CD4-positive, alpha-beta T cell treated with Interleukin-6 at 100 ng/mL for 8 hours (primary cell): Measurements from ENCODE around the gene LPP.

Experiments
- DNase-seq: peaks from one replicate; pipeline ENCODE4 v3.0.0-alpha.2; 2020; ENCODE audit warnings: mixed read lengths, low spot score

Gene LPP

DNA sequence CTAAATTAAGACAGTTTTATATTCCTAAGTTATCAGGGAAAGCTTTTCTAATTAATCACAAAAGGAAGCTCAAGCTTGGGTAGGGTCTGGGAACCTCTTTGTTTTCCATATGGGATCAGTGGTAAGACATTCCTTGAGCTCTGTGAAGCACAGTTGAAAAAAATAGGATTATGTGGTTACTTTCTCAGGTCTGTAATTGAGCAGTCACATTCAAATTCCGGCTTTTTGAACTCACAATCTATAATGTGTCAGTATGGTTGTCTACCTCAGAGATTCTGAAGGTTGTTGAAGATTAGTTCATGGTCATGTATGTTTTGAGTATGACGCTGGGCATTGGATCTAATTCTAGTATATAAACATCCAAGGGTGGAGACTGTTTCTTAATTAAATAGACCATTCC lies 364.5 kb downstream of the LPP start:
- no peak for DNase-seq

DNA sequence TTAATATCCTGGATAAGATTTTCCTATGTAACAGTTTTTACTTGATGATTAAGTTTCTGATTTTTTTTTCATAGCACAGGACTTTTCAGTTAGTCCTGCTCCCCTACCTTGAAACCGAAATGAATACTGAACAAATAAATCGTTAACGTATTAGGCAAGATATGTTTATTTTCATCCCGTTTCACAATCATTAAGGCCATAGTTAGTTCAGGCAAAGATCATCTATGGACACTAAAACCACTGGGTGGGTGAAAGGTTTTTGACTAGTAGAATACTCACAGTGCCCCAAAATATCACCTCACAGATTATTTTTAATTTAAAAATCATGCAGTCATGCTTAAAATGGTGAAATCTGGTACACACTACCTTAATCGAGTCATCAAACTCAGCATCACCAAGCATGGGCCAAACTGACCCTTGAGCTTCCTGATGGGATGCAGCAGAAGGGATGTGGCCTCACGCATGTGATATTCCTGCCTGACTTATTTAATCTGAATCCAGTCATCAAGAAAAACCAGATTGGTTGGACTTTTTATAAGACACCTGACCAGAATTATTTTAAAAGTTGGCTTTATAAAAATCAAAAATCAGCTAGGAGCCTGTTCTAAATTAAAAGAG lies 365.0 kb downstream of the LPP start:
- DNase-seq = no peak

DNA sequence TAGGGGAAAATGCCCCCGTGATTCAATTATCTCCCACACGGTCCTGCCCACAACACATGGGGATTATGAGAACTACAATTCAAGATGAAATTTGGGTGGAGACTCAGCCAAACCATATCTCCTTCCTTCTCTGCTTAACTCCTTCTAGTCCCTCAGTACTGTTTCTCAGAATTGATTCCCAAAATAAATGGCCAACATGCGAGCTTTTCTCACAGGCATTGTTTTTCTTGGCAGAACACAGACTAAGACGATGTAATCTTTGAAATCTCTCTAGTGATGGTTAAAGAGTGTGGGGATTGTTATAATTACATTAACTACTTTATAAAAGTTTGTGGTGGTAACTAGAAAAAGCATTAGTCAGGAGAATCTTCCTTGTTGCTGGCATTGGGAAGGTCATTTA lies 366.5 kb downstream of the LPP start:
- DNase-seq = no peak

DNA sequence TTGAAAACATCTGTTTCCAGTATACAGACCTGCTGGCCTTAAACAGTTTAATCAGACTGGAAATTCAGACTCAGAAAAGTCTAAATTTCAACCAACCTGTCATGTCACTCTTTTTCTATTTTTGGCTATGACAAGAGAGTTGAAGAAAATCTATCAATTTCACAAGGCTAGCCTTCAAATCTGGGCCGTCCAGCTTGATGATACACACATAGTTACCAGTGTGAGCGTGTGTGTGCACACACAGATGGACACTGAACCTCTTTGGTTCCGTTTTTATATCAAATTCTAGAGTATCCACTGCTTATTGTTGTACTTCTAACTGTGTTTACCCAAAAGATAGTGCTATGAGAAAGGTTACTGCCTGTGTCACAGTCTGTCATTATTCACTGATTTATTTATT lies 368.2 kb downstream of the LPP start:
- no peak for DNase-seq

DNA sequence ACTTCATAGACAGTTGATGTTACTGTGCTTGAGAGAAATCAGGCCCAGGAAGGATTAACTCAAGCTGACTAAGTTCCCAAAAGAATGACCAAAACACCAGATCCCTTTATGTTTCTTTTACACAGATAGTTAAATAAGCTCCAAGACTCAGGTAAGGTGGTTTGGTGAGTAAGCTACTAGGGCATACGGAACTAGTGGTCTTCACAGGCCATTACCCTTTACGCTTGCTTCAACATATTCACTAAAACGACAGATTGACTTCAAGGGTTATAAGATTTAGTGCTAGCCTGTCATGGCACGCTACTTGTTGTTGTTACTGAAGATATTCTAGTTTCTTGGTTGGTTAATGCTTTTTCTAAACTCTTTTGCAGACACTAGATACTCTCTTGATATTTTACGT lies 369.3 kb downstream of the LPP start:
- no peak for DNase-seq

DNA sequence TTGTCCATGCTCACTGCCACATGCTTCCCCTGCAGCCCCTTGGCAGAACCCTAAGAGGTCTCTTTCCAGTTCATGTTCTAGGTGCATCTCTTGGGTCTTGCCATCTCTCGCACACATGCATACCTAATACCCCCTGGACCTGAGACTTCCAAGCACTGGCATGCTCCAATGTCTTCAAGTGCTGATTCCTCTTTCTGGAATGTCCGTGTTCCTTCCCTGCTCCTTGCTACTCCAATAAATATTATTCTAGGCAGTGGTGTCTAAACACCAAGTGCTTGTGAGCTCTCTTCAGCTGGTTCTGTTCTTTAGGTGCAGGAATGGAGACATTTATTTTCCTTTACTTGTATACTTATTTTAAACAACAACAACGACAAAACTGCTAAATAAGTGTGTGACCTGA lies 370.1 kb downstream of the LPP start:
- no peak for DNase-seq

DNA sequence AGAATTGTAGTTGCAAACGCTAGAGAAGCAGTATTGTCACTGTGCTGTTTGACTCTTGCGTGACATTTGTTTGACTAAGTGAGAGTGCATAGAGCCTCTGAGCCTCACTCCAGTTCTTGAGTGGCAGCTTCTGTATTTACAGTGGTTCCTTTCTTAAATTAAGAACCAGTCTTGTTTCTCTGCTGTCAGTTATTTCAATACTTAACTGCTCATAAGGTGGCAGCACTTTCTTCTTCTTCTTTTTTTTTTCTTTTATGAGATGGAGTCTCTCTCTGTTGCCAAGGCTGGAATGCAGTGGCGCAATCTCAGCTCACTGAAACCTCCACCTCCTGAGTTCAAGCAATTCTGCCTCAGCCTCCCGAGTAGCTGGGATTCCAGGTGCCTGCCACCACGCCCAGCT lies 372.1 kb downstream of the LPP start:
- no peak for DNase-seq

DNA sequence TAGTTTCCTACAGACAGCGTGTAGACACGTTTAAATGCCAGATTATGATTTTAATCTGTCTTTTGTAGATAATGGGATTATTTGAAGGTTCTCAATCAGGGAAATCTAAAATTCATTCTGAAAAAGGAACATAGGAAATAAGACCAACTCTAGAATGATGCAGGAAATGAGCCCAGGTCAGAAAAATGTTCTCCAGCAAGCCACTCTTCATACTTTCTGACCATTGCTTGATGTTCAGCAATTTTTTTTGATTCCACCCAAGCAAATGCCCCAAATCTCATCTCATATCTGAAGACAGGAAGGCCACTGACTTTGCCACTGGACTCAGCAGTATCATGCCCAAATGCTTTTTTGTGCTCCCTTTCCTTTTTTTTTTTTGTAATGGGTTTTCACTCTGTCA lies 373.4 kb downstream of the LPP start:
- no peak for DNase-seq

DNA sequence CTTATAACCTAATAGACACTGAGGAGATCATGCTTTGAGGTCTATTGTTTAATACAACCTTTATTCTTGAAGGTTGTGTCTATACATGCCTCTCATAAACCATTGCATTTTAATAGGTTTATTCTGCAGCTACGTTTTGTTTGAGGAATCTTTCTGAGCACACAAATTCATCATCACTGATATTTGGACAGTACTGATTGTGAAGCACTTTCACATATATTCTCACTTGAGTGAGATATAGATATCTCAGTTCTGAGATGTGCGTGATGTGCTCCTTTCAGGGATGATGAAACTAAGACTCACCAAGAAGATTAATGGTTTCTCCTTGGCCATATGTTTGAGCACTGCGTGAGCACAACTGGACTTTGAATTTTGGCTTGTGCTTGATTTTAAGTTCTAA lies 374.4 kb downstream of the LPP start:
- DNase-seq = no peak

DNA sequence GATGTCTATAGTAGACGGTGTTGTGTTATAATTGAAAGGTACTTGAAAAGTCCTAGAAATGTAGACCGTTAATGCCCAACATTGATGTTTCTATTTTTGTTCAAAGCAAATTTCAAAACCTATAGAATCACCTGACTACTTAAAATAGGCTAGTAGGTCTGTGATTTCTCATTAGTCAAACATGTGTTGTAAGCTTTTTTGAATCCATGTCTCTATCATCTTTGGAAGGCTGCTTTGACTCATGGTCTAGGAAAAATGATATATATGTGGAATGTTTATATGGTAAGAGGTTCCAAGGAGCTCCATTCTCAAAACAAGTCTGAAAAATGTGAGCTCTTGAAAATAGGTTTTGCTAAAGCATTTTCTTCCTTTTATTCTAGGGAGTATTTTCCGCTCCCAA lies 375.3 kb downstream of the LPP start:
- DNase-seq = no peak

DNA sequence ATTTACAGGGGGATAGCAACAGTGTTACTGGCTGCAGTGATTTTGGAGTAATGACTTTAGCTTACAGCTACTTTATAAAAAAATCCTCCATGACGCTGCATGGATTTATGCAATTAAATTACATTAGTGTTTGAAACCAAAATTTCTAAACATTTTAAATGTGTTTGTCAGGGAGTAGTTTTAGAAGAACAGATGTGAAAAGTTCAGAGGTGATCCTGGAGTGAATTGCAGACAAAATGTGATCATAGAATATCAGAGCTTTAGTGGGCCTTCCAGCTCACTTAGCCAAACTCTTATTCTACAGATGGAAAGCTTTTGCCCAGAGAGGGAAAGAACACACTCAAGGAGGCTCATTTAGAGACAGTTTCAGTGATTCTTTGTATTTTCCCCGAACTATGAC lies 376.3 kb downstream of the LPP start:
- DNase-seq = no peak

DNA sequence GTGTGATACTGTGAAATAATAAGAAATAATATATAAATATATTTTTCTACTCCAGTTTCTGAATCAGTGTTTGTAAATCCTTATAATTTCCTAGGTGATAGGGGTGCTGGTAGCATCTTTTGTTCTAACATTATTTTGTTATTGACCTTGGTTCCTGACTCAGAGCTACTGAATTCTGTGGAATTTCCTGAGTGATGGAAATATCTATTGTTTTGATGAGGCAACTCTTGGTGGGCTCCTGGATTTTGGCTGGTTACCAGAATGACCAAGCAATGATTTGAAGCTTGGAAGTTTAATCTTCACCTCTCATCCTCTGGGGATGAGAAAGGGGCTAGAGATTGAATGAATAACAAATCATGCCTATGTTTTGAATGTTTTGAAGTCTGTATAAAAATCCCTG lies 377.3 kb downstream of the LPP start:
- no peak for DNase-seq

DNA sequence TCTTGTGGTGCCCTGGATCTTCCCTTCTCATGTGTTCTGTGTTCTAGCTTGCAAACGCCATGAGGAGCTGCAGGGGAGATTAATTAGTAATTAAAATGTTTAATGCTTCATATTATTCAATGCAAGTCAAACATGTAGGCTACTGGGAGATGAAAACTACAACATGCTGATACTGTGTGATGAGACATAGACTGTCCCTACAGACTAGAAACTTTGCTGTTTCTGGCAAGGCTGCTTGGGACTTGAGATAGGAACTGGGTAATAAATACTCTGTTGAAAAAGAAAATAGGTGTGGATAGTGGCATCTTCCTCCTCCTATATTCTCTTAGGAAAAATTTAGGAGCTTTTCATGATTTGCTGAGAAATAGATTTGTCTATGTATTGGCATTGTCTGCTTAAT lies 379.2 kb downstream of the LPP start:
- no peak for DNase-seq

DNA sequence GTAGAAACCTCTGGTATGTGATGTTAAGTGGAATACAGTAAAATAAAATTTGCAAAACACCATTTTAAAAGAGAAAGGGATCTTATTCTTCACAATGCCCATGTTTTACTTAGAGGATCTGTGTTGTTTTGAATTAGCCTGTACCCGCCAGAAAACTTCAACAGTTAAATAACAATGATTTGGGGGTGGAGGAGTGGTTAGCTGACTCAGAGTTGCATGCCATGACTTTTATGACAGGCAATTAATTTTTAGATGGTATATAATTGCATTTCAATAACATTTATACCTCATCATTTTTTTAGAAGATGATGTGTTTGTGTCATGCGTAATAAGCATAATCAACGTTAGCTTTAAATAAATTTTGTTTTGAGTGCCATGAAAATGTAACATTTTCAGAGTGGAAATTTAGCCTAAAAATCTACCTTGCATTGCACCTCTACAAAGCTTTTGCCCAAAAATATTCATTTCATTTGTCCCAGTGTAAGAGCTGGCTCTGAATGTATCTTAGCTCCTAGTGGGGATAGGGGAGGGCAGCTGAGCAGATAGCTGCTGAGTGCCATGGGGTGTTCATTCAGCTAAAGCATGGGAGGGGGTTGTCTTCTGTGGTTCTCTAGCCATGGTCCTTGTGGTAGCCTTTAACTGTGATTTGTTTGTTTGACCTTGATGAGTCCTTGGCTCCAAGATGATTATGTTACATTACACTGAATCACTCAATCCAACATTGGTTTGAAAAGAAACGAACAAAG lies 379.8 kb downstream of the LPP start:
- no peak for DNase-seq

DNA sequence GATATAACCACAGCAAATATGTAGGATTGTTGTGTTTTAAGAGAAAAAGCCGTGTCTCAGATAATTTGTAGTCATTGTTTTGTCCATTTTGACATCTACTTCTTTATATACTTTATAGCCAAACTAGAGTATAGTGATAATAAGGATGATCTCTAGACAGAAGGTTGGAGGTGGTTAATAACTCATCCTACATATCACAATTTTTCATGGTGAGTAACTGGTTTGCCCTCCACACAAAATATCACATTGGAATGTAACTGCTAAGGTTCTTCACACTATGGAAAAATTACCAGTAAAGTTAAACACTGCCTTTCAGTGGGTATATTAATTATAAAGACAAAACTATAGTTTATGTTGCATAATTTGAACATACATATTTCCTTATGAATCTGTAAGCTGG lies 380.7 kb downstream of the LPP start:
- DNase-seq = no peak

DNA sequence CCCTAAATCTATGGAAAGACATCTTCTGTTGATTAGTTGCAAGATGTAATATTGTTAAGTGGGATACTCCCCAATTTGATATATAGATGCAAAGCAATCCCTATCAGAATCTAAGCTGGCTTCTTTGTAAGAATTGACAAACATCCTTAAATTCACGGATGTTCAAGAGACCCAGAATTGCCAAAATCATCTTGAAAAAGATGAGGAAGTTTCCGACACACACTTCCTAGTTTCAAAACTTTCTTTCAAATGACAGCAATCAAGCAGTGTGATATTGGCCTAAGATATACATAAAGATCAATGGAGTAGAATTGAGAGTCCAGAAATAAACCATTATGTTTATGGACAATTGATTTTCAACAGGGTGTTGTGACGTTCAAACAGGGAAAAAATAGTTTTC lies 383.6 kb downstream of the LPP start:
- DNase-seq = no peak

DNA sequence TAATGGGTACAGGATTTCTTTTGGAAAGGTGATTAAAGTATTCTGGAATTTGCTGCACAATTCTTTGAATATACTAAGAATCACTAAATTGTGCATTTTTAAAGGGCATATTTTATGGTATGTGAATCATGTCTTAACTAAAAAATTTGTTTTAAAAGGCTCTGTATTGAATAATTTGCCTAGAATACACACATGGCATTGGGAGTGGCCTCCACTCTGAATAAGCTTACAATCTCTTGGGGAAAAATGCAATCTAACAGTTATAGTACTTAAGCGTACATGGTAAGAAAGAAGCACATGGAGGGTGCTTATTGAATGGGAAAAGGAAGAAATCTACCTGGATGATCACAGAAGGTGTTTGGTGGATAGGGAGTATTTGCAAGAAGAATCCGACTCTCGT lies 385.1 kb downstream of the LPP start:
- no peak for DNase-seq

DNA sequence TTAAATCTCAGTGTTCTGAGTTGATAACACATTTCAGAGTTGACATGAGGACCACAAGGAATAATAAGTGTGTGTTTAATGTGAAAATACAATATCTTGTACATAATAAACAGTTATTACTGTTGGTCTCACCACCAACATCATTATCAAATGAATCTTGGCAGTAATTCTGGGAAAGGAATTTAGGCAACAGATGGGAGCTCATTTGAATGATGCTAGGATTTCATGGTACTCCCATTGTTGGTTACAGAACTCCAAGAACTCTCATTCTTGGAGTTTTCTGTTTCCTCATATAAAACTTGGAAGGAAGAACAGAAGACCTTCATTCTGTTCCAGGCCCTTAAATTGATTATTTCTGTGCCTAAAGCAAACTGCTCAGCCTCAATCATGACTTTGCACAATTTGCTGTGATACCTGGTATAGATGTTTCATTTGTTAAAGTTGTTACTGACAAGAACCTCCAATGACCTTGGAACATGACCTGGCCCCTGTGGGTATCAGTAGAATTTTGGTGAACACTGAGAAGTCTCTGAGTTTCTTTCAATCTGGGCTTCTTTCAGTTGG lies 385.8 kb downstream of the LPP start:
- no peak for DNase-seq

DNA sequence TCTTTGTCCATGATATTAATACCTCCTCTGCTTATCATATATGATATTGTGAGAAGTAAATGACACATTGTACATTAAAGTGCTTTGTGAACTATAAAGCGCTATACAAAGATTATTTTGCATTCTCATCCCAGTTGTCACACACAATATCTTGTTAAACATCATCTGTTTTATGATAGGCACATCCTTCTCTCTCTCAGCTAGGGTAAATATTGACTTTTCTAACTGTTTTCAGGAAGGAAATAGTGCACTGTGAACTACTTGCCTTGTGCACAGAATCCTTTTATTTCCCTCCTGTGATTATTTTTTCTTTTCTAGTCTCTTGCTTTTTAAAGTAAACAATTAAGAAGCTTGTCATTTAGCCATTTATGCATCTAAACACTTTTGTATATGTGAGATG lies 388.2 kb downstream of the LPP start:
- no peak for DNase-seq

DNA sequence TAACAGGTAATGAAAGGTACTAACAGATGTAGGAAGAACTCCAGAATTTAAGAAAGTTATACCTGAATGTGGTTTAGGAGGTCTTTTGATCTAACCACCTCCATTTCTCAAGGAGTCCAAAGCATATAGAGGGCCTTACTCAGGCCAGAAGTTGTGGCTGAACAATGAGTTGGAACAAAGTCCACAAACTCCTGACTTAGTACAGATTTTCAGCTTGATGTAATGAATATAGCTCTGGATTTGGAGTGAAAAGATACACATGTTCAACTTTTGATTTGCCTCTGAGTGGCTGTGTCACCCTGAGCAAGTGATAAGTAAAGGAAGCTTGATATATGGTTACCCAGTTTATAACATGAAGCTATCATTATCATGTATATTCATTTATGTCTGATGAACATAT lies 390.1 kb downstream of the LPP start:
- no peak for DNase-seq

DNA sequence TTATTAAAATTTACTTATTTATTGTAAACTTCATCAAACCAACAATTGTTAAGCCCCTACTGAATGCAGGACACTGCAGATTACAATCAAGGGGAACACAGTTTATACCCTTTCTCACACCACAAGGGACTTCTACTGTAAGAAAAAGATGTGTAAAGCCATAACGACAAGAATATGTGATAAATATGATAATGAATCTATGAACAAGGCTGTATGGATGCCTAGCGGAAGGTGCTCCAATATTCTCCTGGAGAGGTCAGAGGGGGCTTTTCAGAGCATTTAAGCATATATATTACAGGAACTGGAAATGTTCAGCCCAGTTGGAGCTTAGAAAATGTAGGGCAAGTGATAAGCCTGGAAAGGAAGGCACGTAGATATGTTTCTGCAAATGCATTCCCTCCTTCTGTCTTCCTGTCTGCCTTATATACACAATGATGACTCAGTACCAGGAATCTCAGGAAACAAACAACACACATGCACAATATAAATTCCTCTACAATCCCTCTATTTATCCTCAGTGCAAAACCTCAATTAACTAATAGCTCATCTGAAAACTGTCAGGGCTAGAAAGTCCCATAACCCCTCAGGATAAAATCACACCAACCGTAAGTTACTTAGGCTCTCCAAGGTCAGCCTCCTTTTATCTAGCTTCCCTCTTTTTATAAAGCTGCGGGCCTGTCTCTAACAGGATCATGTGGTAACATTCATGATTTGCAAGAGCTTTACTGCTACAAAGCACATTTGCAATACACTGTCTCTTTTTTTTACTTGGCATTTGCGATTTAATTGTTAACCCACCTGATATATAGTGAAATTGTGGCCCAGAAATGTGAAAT lies 393.1 kb downstream of the LPP start:
- DNase-seq = no peak

DNA sequence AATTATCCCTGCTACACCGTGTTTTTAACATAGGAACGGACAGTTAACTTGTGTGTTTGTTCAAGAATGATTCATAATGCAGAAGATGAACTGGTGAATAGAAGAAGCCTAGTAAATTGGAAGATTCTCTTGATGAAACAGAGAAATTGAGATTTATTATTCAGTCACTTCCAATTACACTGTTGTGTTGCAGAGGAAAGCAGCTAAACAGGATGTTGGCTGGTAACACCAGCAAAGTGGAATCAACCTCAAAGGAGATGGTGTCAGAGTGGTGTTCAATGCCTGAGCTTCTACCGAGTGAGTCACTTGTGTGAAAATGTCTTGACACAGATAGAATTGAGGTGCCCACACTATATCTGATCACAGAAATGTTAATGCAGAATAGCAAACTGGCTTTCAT lies 399.6 kb downstream of the LPP start:
- DNase-seq = peak; percentile 44

DNA sequence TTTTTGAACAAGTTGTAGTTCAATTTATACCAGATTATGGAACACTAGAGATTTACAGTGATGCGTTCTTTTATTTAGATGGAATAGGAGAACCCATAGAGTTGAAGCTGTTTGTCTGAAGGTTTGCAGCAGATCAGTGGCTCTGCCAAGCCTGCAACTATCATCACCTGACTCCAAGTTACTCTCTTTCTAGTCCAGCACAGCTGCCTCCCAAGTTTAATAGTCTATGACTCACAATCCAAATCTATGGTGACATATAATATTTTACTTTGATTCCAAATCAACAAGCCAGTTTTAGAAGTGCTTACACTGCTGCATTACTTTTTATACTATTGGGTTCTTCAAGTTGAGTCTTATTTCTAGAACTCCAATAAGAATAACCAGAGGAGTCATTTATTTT lies 400.4 kb downstream of the LPP start:
- DNase-seq = no peak
